ENCODE results near the gene HTR3D.
"Not testable (repeated sequence)": the region's sequence is repeated elsewhere in the genome, so short reads cannot be mapped to it uniquely, and the experiment has no call there.

Gene HTR3D

DNA sequence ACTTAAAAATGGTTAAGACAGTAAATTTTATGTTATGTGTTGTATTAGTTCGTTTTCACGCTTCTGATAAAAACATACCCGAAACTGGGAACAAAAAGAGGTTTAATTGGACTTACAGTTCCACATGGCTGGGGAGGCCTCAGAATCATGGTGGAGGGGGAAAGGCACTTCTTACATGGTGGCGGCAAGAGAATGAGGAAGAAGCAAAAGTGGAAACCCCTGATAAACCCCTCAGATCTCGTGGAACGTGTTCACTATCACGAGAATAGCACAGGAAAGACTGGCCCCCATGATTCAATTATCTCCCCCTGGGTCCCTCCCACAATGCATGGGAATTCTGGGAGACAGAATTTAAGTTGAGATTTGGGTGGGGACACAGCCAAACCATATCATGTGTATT, 39.6 kb downstream of the HTR3D start:
- not testable (repeated sequence) for DNase-seq (ENCODE audit: low read depth)

DNA sequence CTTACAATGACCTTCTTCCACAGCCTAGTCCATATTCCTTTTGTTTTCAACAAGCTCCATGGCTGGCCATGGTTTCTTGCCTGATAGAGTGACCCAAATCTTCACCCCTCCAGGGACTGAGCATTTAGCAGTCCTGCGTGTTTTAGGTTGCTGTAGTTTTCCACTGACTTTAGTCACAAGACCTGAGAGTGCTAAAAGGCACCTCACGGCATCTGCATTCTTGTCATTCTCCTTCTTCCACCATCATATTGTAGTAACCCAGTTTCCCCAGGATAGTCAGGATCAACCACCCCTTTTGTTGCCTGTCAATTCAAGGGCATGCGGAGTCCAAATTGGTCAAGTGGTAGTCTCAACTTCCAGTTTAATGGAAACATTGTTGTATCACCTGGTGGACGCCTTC, 42.1 kb downstream of the HTR3D start:
- DNase-seq (ENCODE audit: low read depth) = no peak

- DNase-seq (ENCODE audit: low read depth) = no peak
These were observed 44.4 kb downstream of the HTR3D start for GRCh38 chr3:184075901-184076300.

DNA sequence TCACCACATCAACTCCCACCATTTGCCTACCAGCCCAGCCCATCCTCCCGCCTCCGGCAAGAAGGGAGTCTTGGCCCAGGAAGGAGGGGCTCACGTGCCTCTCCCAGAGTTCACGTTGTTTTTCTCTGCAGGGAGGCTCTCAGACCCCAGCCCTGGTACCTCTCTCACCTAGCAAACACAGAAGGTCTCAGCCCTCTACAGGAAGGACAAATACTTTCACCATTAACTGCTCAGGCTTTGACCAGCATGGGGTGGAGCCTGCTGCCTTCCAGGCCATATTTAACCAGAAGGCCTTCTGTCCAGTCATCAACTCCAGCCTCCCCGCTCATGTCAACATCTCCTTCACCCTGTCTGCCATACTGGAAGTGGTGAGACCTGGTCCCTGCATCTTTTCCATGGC, 46.3 kb downstream of the HTR3D start:
- DNase-seq (ENCODE audit: low read depth) = no peak

GRCh38 chr3:184078851-184079250, 47.3 kb downstream of the HTR3D start:
- no peak for DNase-seq (ENCODE audit: low read depth)

- DNase-seq (ENCODE audit: low read depth) = no peak
These were observed 49.7 kb downstream of the HTR3D start for GRCh38 chr3:184081116-184081830.

DNA sequence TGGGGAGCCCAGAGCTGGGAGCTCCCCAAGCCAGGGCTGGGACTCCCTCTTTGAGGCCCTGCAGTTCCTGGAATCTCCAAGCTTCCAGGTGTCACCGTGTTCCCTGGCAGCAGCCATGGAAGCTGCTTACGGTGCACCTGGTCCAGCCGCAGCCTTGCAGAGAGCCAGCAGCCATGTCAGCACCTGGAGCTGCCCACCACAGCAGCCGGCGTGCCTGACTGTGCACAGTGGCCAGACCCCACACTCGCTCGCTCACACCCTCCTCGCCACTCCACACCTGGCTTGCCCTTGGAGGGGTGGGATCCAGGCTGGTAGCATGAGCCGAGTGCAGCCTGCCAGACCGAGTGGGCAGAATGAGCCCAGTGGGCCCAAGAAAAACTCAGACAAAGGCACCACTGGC, 50.5 kb downstream of the HTR3D start:
- no peak for DNase-seq (ENCODE audit: low read depth)

DNA sequence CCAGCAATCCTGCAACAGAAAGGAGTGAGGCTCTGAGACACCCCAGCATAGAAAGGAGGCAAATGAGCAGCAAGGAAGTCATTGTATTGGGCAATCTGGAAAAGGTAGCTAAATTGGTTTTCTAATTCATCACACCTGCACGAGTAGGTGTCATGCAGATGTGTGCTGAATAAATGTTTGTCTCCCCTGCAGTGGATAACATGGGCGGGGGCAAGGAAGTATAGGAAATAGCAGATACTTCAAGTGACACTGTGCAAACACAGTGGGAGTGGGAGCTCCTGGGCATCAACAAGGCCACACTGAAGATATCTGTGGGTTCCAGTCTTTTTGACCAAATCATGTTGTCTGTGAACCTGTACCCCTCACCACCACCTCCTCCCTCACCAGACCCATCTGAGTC, 50.9 kb downstream of the HTR3D start:
- DNase-seq (ENCODE audit: low read depth) = no peak

DNA sequence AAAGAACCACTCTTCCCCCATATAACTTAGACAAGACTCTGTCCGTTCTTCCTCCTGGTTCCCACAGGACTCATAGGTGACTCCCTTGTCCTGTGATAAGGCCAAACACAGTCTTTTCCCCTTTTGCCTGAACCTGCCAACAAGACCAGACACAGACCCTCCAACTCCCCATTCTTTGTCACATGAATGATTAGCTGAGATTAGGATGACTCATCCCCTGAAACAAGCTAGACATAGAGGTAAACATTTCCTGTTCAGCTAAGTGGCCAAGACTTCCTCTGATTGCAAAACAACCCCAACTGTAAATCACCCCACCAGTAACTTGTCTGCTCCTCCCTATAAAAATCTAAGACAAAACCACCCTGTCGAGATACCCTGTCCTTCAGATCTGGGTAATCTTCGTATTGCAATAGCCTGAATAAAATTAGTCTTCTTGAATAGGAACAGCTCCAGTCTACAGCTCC, 53.9 kb downstream of the HTR3D start:
- DNase-seq (ENCODE audit: low read depth) = no peak

Data from CMK (cell line).